NCI-H2107 treated with DMSO at 0.1 percent for 48 hours (cell line): ENCODE data around the gene PLCG2.

Experiments
- DNase-seq: peaks from one replicate; lab custom pipeline; 2025; ENCODE audit not compliant: unreplicated experiment; lab: John Stamatoyannopoulos, UW

The PLCG2 gene

GRCh38 chr16:81814751-81815428 lies 35.8 kb downstream of the PLCG2 start:
- DNase-seq: no peak

DNA sequence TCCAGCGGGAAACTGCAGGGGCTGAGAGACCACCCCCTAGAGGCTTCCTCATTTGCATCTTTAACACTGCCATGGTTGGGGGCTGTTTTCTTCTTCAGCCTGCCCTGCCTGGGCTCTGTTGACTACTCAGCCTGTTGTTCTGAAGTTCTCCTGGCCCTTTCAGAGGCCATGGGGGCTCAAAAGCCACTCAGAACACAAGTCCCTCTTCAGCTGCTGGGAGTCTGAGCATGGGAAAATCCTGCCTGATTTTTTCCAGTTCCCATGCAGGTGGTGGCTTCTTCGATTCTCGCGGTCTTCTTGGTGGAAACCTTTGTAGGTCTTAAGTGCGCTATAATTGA lies 36.3 kb downstream of the PLCG2 start:
- no peak for DNase-seq

- no peak for DNase-seq
Measured at GRCh38 chr16:81816351-81816750, 37.3 kb downstream of the PLCG2 start.

DNA sequence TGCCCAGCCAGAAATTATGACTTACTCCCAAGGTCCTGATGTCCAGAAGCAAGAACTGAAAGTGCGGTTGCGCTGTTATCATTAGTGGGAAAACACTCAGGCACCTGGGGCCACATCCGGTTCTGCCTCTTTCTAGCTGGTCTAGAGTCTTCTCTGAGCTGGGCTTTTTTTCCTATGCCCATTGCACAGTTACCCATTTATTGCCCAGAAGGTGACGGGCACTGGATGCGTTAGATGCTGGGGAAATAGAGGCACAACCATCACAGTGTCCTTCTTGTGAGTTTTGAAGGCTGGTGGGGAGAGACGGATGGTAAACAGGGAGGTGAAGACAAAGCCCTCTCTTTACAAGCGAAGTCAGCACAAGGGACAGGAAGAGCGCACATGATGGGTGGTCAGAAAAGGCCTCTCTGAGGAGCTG lies 37.7 kb downstream of the PLCG2 start:
- DNase-seq: no peak

DNA sequence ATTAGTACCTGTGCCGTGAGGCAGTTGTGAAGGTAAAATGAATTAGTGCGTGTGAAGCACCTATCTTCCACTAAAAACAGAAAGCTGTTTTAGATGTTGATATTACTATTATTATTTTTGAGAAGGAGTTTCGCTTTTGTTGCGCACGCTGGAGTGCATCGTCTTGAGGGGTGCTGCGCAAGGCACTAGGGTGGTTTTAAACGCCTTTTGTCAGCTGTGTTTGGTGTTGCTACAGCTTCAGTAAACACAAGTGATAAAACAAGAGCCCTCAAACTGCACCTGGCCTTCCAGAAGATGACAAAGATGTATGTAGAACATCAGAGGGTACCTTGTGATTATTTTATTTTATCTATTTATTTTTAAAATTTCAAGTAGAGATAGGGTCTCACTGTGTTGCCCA lies 38.2 kb downstream of the PLCG2 start:
- DNase-seq: no peak

- DNase-seq: no peak
Measured at GRCh38 chr16:81817789-81818567, 38.9 kb downstream of the PLCG2 start.

DNA sequence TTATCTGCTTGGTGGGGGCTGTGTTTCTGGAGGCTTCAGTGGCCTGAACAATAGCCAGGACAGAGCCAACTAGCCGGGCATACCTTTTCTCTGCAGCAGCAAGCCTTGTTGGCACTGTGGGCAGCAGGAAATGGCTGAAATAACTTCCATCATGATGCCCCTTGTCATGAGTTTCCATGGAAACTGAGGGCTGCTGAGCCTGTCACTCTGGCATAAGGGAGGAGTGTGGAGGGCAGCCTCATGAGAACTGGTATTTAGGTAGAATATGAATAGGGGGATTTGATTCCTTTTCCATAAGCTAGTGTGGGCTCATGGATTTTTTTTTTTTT lies 39.4 kb downstream of the PLCG2 start:
- DNase-seq: no peak

GRCh38 chr16:81818905-81819304 lies 39.8 kb downstream of the PLCG2 start:
- no peak for DNase-seq

GRCh38 chr16:81821436-81822128 lies 42.5 kb downstream of the PLCG2 start:
- DNase-seq: no peak

GRCh38 chr16:81823111-81823510 lies 44.0 kb downstream of the PLCG2 start:
- DNase-seq: no peak

GRCh38 chr16:81823734-81824133 lies 44.6 kb downstream of the PLCG2 start:
- DNase-seq: no peak

GRCh38 chr16:81826523-81826922 lies 47.4 kb downstream of the PLCG2 start:
- no peak for DNase-seq

GRCh38 chr16:81830845-81831540 lies 51.9 kb downstream of the PLCG2 start:
- no peak for DNase-seq

DNA sequence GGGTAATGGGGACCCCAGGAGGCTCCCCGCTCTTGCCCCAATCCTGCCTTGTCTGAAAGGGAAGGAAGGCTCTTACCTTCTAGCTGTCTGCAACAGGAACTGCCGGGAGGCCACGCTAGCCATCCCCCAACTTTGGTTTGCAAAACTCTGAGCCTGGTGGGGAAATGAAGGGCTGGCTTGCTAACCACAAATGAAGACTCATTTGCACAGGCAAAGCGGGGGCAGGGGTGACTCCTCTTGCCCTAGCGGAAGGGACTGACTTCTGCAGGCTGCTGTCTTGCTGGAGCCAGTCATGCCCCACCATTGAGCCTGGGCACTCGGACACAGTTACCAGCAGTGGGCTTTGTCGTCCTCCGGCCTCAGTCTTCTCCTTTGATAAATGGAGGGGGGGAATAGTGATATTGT lies 52.6 kb downstream of the PLCG2 start:
- DNase-seq: no peak

GRCh38 chr16:81832801-81833547 lies 53.9 kb downstream of the PLCG2 start:
- no peak for DNase-seq

DNA sequence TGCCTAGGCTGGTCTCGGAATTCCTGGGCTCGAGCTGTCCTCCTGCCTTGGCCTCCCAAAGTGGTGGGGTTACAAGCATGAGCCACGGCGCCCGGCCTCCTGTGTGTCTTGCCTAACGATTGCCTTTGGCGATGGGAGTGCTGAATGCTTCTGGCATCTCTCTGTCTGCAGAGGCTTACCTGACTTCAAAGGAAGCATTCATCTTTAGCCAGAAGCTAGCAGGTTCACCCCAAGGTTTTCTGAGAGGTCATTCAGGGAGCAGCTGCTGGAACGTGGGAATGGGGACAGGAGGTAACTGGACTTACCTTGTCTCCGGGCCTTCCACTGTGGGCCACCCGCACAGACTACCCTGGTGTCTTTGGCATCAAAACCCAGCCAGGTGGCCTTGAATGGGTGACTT lies 54.7 kb downstream of the PLCG2 start:
- DNase-seq: no peak

- DNase-seq: no peak
Measured at GRCh38 chr16:81834868-81835267, 55.8 kb downstream of the PLCG2 start.

GRCh38 chr16:81836279-81837054 lies 57.4 kb downstream of the PLCG2 start:
- DNase-seq: no peak

DNA sequence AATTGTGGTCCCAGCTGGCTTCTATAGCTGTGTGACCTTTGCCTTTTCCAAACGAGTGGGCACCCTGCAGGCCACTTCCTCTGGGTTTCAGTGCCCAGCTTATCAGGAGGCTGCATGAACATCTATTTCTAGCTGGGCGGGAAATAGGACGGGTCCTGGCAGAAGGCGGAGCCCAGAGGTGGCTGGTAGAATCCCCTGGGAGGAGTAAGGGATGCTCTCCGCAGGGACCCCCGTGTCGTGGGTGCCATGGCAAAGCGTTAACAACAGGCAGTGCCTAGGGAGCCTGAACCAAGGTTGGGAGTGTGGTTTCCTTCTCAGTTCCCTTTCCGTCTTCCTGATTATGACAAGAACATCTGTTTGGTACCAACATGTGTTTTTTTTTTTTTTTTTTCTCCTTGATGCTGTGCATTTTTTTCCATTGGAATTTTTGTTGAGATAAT lies 58.2 kb downstream of the PLCG2 start:
- no peak for DNase-seq

DNA sequence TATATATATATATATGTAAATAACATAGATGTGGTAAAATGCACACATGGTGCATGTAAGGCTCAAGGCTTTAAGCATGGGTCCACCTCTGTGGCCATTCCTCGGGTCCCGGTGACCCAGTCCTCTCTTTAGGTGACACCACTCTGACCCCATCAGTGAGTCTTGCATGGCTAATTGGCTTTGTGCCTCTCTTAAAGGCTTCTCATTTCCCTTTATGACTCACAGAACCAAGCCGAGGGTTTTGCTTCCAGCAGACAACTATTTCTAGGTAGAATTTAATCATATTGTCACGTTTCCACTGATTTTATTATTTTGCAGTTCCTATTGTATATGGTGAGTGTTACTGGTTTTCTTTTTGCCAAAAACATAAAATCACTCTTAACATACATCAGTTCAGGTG lies 59.7 kb downstream of the PLCG2 start:
- no peak for DNase-seq
